GM12878 (cell line): Measurements from ENCODE around the gene VPS25. TPM values are rescaled to one million over a fixed set of nuclear protein-coding genes. Genes with fewer than 3 reads are reported as not detected.

Experiments
- ATAC-seq: fragments of 200-7000 bp; cut with Tn5 transposase; 3 replicates; pipeline ENCODE4 v1.9.1; 2020; ENCODE audit warnings: mild to moderate bottlenecking, moderate library complexity
- BruUV-seq: library from RNA; stranded (reverse); fragments of 400-500 nt; replicated peaks from 2 replicates; lab custom pipeline; 2021; lab: Mats Ljungman, UMichigan
- CTCF ChIA-PET: fragments of 300-600 bp; sonication (Branson Sonifier 250); formaldehyde crosslinking; extraction: SDS; loops from one replicate; lab custom pipeline; 2021; ENCODE audit warnings: inconsistent platforms; lab: Yijun Ruan, JAX
- POLR2A ChIA-PET: fragments of 350-600 bp; formaldehyde crosslinking; extraction: SDS; loops from one replicate; lab custom pipeline; 2021; ENCODE audit warnings: inconsistent platforms; lab: Charles Lee
- RAD21 ChIA-PET: fragments of 300-600 bp; sonication (Branson Sonifier 250); formaldehyde crosslinking; loops from one replicate; lab custom pipeline; 2023; ENCODE audit warnings: antibody characterized with exemption; ENCODE audit not compliant: unreplicated experiment; lab: Charles Lee
- SMC1A ChIA-PET: fragments of 300-600 bp; sonication (Branson Sonifier 250); formaldehyde crosslinking; loops from one replicate; lab custom pipeline; 2023; ENCODE audit not compliant: unreplicated experiment, uncharacterized antibody; lab: Charles Lee
- DNase-seq: peaks from one replicate; pipeline ENCODE4 v3.0.0-alpha.2; 2011; ENCODE audit warnings: low read depth, low spot score
- FAIRE-seq: peaks from 3 replicates; lab custom pipeline; 2011; peaks lifted over from hg19 to GRCh38; lab: Jason Lieb, UNC
- H2AFZ ChIP-seq: 2 replicates; pipeline ENCODE4 v1.6.0; 2011; ENCODE audit warnings: low read depth, low read length, control low read depth; ENCODE audit not compliant: control insufficient read depth
- H3K27ac ChIP-seq: 2 replicates; pipeline ENCODE4 v1.5.1; 2011; ENCODE audit warnings: control low read depth; ENCODE audit not compliant: control insufficient read depth, insufficient read depth
- H3K27me3 ChIP-seq, 2 experiments: replicated peaks in 1 of 2; 2 replicates each; pipeline versions ENCODE4 v1.6.0 to v1.6.1; 2011; ENCODE audit warnings: low read length in 1 of 2; ENCODE audit not compliant: control insufficient read depth in 2 of 2, insufficient read depth in 2 of 2
- H3K36me3 ChIP-seq, 2 experiments: 2 replicates each; pipeline ENCODE4 v1.5.1; 2011; ENCODE audit warnings: low read length in 1 of 2; ENCODE audit not compliant: control insufficient read depth in 2 of 2, insufficient read depth in 2 of 2
- H3K4me1 ChIP-seq: 2 replicates; pipeline ENCODE4 v1.6.1; 2011; ENCODE audit warnings: mild to moderate bottlenecking, low read length, moderate library complexity, mixed read lengths; ENCODE audit not compliant: control insufficient read depth, insufficient read depth
- H3K4me2 ChIP-seq: 2 replicates; pipeline ENCODE4 v1.6.0; 2011; ENCODE audit warnings: control low read depth; ENCODE audit not compliant: control insufficient read depth, insufficient read depth
- H3K4me3 ChIP-seq: fragments of 200-600 bp; sonication (generic); 2 replicates; pipeline ENCODE4 v1.5.1; 2016
- H3K79me2 ChIP-seq: 2 replicates; pipeline ENCODE4 v1.6.0; 2011; ENCODE audit warnings: low read length; ENCODE audit not compliant: control insufficient read depth, insufficient read depth
- H3K9ac ChIP-seq: 2 replicates; pipeline ENCODE4 v1.8.0; 2011; ENCODE audit warnings: low read length, control low read depth, mixed read lengths; ENCODE audit not compliant: control insufficient read depth, insufficient read depth
- H3K9me3 ChIP-seq: replicated peaks from 3 replicates; pipeline ENCODE4 v1.5.1; 2011; ENCODE audit warnings: mild to moderate bottlenecking, low read length; ENCODE audit not compliant: control insufficient read depth, insufficient read depth
- H4K20me1 ChIP-seq: 2 replicates; pipeline ENCODE4 v1.6.0; 2011; ENCODE audit not compliant: control insufficient read depth, insufficient read depth
- BCL11A ChIP-seq: IDR thresholded peaks from 2 replicates; pipeline ENCODE4 v1.6.1; 2011; ENCODE audit warnings: low read depth, low read length
- GATAD2B ChIP-seq: fragments of 450-650 bp; conservative IDR thresholded peaks from 2 replicates; pipeline ENCODE4 v1.6.1; 2017; ENCODE audit warnings: low read depth, mild to moderate bottlenecking, moderate library complexity
- MYC ChIP-seq: IDR thresholded peaks from 2 replicates; pipeline ENCODE4 v1.6.1; 2011; ENCODE audit warnings: mild to moderate bottlenecking, low read length, moderate library complexity, inconsistent platforms; ENCODE audit not compliant: insufficient read depth, insufficient replicate concordance, insufficient read length, severe bottlenecking
- NBN ChIP-seq: fragments of 450-650 bp; IDR thresholded peaks from 2 replicates; pipeline ENCODE4 v1.6.1; 2016
- PAX5 ChIP-seq: IDR thresholded peaks from 2 replicates; pipeline ENCODE4 v1.6.1; 2011; ENCODE audit warnings: low read depth, low read length, borderline replicate concordance
- POU2F2 ChIP-seq: IDR thresholded peaks from 3 replicates; pipeline ENCODE4 v1.6.1; 2011; ENCODE audit warnings: low read depth, mild to moderate bottlenecking, low read length, borderline replicate concordance
- SPI1 ChIP-seq: IDR thresholded peaks from 2 replicates; pipeline ENCODE4 v1.6.1; 2011; ENCODE audit warnings: low read depth, mild to moderate bottlenecking, low read length, moderate library complexity, borderline replicate concordance; ENCODE audit not compliant: insufficient read depth
- SREBF1 ChIP-seq: IDR thresholded peaks from 2 replicates; pipeline ENCODE4 v1.6.1; 2012; ENCODE audit warnings: mild to moderate bottlenecking, low read length
- SREBF2 ChIP-seq: IDR thresholded peaks from 2 replicates; pipeline ENCODE4 v1.6.1; 2012; ENCODE audit warnings: mild to moderate bottlenecking, low read length
- ZBTB33 ChIP-seq: fragments of 450-650 bp; IDR thresholded peaks from 2 replicates; pipeline ENCODE4 v1.6.1; 2017; ENCODE audit warnings: mild to moderate bottlenecking
- WGBS: methylation state at CpG from one replicate; pipeline ENCODE4 v1.1.6; 2016; ENCODE audit warnings: low lambda C conversion rate; ENCODE audit not compliant: insufficient replicate concordance, insufficient coverage; ENCODE audit errors: missing lambda C conversion rate; 5-methylcytosine and 5-hydroxymethylcytosine counted together
- in situ Hi-C: fragments of 300-500 bp; cut with MboI; formaldehyde crosslinking; loops from 9 replicates; pipeline ENCODE4 v1.14.3; 2018; ENCODE audit warnings: mixed read lengths
- intact Hi-C: fragments of 100-400 bp; cut with micrococcal nuclease; formaldehyde crosslinking; loops from one replicate; pipeline ENCODE4 v1.14.2; 2022; ENCODE audit not compliant: unreplicated experiment
- polyA plus RNA-seq, 11 experiments: library from polyadenylated mRNA; depleted of rRNA in 4 of 11; unstranded in 6 of 11; stranded (reverse) in 5 of 11; fragments of >200 nt; fragmentation: Nextera tagmentation in 4 of 11; fragmentation: Illumina TruSeq in 1 of 11; extraction: Ambion mirVana in 4 of 11; extraction: Trizol in 1 of 11; gene quantifications; 1 replicate in 1 of 11; 2 replicates in 10 of 11; pipeline versions ENCODE4 v1.2.1 to v1.2.3, GENCODE V29; 2011 to 2016; ENCODE audit warnings: inconsistent platforms in 2 of 11, missing spikeins in 2 of 11, low read depth in 1 of 11
- total RNA-seq, 4 experiments: library from RNA; depleted of rRNA in 3 of 4; stranded (reverse); fragments of >200 nt in 3 of 4; fragmentation: Illumina TruSeq in 1 of 4; extraction: Trizol in 1 of 4; gene quantifications; 2 replicates each; pipeline versions ENCODE4 v1.2.1 to v1.2.3, GENCODE V29; 2013 to 2021
- TF ChIP-seq, protein P1 (sequence below): IDR thresholded peaks from 2 replicates; pipeline ENCODE4 v1.6.1; 2011; ENCODE audit warnings: mild to moderate bottlenecking, low read depth, low read length, moderate library complexity; ENCODE audit not compliant: insufficient replicate concordance

VPS25 gene
- total and polyA plus RNA-seq, 10 of the 15 experiments (the other 5 are each of a cell fraction or from before 2014, with no cell fraction given): 92.7 to 185 (median 136) TPM

GRCh38 chr17:42751628-42752027, 21.6 kb upstream of the VPS25 start:
- Histone ChIP-seq H4K20me1 (no peaks in the 10 kb centered on the region), H3K4me2 (no peak overlapping the region), H2AFZ (no peak overlapping the region), H3K9me3 (no peaks in the 10 kb centered on the region), H3K9ac (no peak overlapping the region), H3K36me3 (no peaks in the 10 kb centered on the region), H3K4me1 (no peaks in the 10 kb centered on the region), H3K27me3 (no peaks in the 10 kb centered on the region; a peak in 1 of 4 replicates), H3K4me3 (no peak overlapping the region), H3K27ac (no peak overlapping the region), H3K79me2 (no peaks in the 10 kb centered on the region)
- ChIA-PET SMC1A (interaction anchor here (1.4 kb wide), 1 partner anchor 21 kb away, joined by 3 read pairs; the partner anchor contains the start of gene VPS25), POLR2A (interaction anchor here (1.9 kb wide), 1 partner anchor 9 kb away, joined by 4 read pairs; no protein-coding TSS in a partner anchor), CTCF (interaction anchor here (0.9 kb wide), 1 partner anchor 12 kb away, joined by 4 read pairs; no protein-coding TSS in a partner anchor), RAD21 (interaction anchor here (0.5 to 0.8 kb wide), 2 partner anchors 30 to 173 kb away, joined by 3 to 4 read pairs; no protein-coding TSS in a partner anchor)
- ATAC-seq: no peak
- no peak for FAIRE-seq
- DNase-seq: no peak
- 97% methylated on average over 6 of the region's 7 CpGs for WGBS
- in situ Hi-C loops (loop anchor here (5.0 kb wide), 1 partner anchor 51 kb away; no protein-coding TSS in a partner anchor), intact Hi-C loops (no loop called here)
- no peak for TF ChIP-seq SREBF1
- no peak for TF ChIP-seq NBN
- TF ChIP-seq, protein P1, sequence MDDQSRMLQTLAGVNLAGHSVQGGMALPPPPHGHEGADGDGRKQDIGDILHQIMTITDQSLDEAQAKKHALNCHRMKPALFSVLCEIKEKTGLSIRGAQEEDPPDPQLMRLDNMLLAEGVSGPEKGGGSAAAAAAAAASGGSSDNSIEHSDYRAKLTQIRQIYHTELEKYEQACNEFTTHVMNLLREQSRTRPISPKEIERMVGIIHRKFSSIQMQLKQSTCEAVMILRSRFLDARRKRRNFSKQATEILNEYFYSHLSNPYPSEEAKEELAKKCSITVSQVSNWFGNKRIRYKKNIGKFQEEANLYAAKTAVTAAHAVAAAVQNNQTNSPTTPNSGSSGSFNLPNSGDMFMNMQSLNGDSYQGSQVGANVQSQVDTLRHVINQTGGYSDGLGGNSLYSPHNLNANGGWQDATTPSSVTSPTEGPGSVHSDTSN: no peak
- no peak for TF ChIP-seq SPI1
- no peak for TF ChIP-seq ZBTB33
- TF ChIP-seq BCL11A: no peak
- no peak for TF ChIP-seq GATAD2B
- TF ChIP-seq PAX5: no peak
- TF ChIP-seq SREBF2: no peak
- no peak for TF ChIP-seq POU2F2
- no peak for TF ChIP-seq MYC
- no TSS peak for BruUV-seq
